ENCODE results near the gene MOB3B. TPM values are rescaled to one million over a fixed set of nuclear protein-coding genes. Genes with fewer than 3 reads are reported as not detected.

Gene MOB3B
- total RNA-seq, 2 experiments from 2014 or later, result 0.25 to 0.30 TPM

DNA sequence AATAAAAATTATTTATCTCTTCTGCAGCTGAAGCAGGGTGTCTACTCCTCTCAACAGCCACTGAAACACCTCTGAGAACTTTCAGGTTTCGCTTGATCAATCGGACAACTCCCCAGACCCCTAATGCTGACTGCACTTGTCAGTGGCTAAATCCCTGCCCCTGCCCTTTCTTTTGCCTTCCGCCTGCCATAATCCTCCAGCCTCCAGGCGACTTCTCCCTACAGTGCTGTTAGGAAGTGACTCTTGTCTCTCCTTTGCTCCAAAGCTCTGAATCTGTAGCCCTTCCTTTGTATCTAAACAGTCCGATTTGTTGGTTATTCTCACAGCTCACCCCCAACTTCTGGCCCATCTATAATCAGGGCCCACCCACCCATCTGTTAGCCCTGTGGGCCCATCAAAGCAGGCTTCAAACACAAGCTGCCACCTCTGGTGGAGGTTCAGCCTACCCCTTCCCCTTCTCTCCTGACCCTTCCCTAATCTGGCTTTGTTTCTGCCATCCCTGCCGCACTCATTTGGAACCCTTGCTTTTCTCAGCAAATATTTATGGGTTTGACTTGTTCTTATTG, 59.2 kb downstream of the MOB3B start:
- ATAC-seq (ENCODE audit: poor library complexity) (no peak), DNase-seq (no peak)
- no peaks in the 10 kb centered on the region for H3K9me3 ChIP-seq (ENCODE audit: control insufficient read depth in 1 of 2, insufficient read depth in 1 of 2, low read length in 2 of 2)
- H3K36me3 ChIP-seq (ENCODE audit: insufficient read depth, low read length), result no peaks in the 10 kb centered on the region
- ChIA-PET POLR2A (no interaction called here), CTCF (interaction anchor here (0.6 kb wide), 1 partner anchor 10 kb away, joined by 6 read pairs; no protein-coding TSS in a partner anchor)
- H3K27ac Mint-ChIP-seq, result no peak overlapping the region
- TF ChIP-seq CTCF (IDR thresholded peaks at IDR 0.05), result no peak
- intact Hi-C loops (cut with DNase I, micrococcal nuclease), result no loop called here
- no peak overlapping the region for H3K27ac ChIP-seq (ENCODE audit: low read depth in 1 of 2, low read length in 2 of 2)
- no peak overlapping the region for H3K4me3 Mint-ChIP-seq
- no peaks in the 10 kb centered on the region for H3K27me3 Mint-ChIP-seq
- H3K9me3 Mint-ChIP-seq, result no peaks in the 10 kb centered on the region
- H3K4me1 Mint-ChIP-seq (ENCODE audit: low read depth), result no peaks in the 10 kb centered on the region
- no peaks in the 10 kb centered on the region for H3K27me3 ChIP-seq (ENCODE audit: control insufficient read depth in 1 of 2, insufficient read depth in 2 of 2, low read length in 2 of 2)
- H3K4me3 ChIP-seq (ENCODE audit: low read length), result no peak overlapping the region
- no peaks in the 10 kb centered on the region for H3K36me3 Mint-ChIP-seq (ENCODE audit: low read depth)
- H3K4me1 ChIP-seq (ENCODE audit: insufficient read depth, low read length), result no peaks in the 10 kb centered on the region

DNA sequence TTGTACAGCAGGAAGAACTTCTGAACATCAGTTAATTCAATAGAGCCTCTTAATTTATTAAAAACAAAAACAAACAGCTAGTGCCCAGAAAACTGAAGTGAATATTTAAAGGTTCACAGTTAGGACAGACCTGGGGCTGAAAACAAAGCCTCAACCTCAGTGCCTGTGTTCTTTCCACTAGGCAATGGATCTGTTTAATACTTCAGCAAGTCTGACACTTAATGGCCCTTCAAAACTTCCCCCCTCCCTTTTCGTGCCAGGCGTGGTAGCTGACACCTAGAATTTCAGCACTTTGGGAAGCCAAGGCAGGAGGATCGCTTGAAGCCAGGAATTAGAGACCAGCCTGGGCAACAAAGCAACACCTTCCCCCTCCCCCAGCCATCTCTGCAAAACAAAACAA, 60.1 kb downstream of the MOB3B start:
- H3K4me3 ChIP-seq (ENCODE audit: low read length), result no peak overlapping the region
- no peaks in the 10 kb centered on the region for H3K9me3 ChIP-seq (ENCODE audit: control insufficient read depth in 1 of 2, insufficient read depth in 1 of 2, low read length in 2 of 2)
- POLR2A ChIA-PET, result no interaction called here
- Mint-ChIP-seq H3K36me3 (ENCODE audit: low read depth) (no peaks in the 10 kb centered on the region), H3K9me3 (no peaks in the 10 kb centered on the region), H3K27me3 (no peaks in the 10 kb centered on the region), H3K4me1 (ENCODE audit: low read depth) (no peaks in the 10 kb centered on the region), H3K4me3 (no peak overlapping the region), H3K27ac (no peak overlapping the region)
- no peaks in the 10 kb centered on the region for H3K27me3 ChIP-seq (ENCODE audit: control insufficient read depth in 1 of 2, insufficient read depth in 2 of 2, low read length in 2 of 2)
- H3K4me1 ChIP-seq (ENCODE audit: insufficient read depth, low read length), result no peaks in the 10 kb centered on the region
- H3K36me3 ChIP-seq (ENCODE audit: insufficient read depth, low read length), result no peaks in the 10 kb centered on the region
- no peak for TF ChIP-seq CTCF (IDR thresholded peaks at IDR 0.05)
- CTCF ChIA-PET, result no interaction called here
- ATAC-seq (ENCODE audit: poor library complexity) (no peak), DNase-seq (no peak)
- intact Hi-C loops (cut with DNase I, micrococcal nuclease), result no loop called here
- no peak overlapping the region for H3K27ac ChIP-seq (ENCODE audit: low read depth in 1 of 2, low read length in 2 of 2)

GRCh38 chr9:27468462-27469110, 61.0 kb downstream of the MOB3B start:
- no peak for TF ChIP-seq CTCF (IDR thresholded peaks at IDR 0.05)
- Histone ChIP-seq H3K27ac (ENCODE audit: low read depth in 1 of 2, low read length in 2 of 2) (no peak overlapping the region), H3K36me3 (ENCODE audit: insufficient read depth, low read length) (no peaks in the 10 kb centered on the region), H3K4me3 (ENCODE audit: low read length) (no peak overlapping the region), H3K9me3 (ENCODE audit: control insufficient read depth in 1 of 2, insufficient read depth in 1 of 2, low read length in 2 of 2) (no peaks in the 10 kb centered on the region), H3K27me3 (ENCODE audit: control insufficient read depth in 1 of 2, insufficient read depth in 2 of 2, low read length in 2 of 2) (no peaks in the 10 kb centered on the region), H3K4me1 (ENCODE audit: insufficient read depth, low read length) (no peaks in the 10 kb centered on the region)
- POLR2A ChIA-PET, result no interaction called here
- H3K9me3 Mint-ChIP-seq, result no peaks in the 10 kb centered on the region
- no peaks in the 10 kb centered on the region for H3K4me1 Mint-ChIP-seq (ENCODE audit: low read depth)
- no peaks in the 10 kb centered on the region for H3K36me3 Mint-ChIP-seq (ENCODE audit: low read depth)
- no peak overlapping the region for H3K4me3 Mint-ChIP-seq
- ATAC-seq (ENCODE audit: poor library complexity) (no peak), DNase-seq (no peak)
- intact Hi-C loops (cut with DNase I, micrococcal nuclease), result no loop called here
- H3K27me3 Mint-ChIP-seq, result no peaks in the 10 kb centered on the region
- no peak overlapping the region for H3K27ac Mint-ChIP-seq
- CTCF ChIA-PET, result no interaction called here
